HG03039 (cell line): Measurements from ENCODE around the gene DYNC1H1.

ENCODE experiments used
- ATAC-seq: cut with Tn5 transposase; IDR thresholded peaks from one replicate; pipeline ENCODE4 v1.9.1; 2021; ENCODE audit warnings: mild to moderate bottlenecking, moderate library complexity; ENCODE audit not compliant: unreplicated experiment

The DYNC1H1 gene

GRCh38 chr14:102033241-102033640, 68.9 kb downstream of the DYNC1H1 start:
- ATAC-seq: no peak

GRCh38 chr14:102034301-102034700, 69.9 kb downstream of the DYNC1H1 start:
- ATAC-seq: no peak

GRCh38 chr14:102035914-102036313, 71.5 kb downstream of the DYNC1H1 start:
- no peak for ATAC-seq

GRCh38 chr14:102037686-102038085, 73.3 kb downstream of the DYNC1H1 start:
- no peak for ATAC-seq

GRCh38 chr14:102039157-102039556, 74.8 kb downstream of the DYNC1H1 start:
- ATAC-seq: no peak

GRCh38 chr14:102040153-102040552, 75.8 kb downstream of the DYNC1H1 start:
- ATAC-seq: no peak

GRCh38 chr14:102042699-102043098, 78.3 kb downstream of the DYNC1H1 start:
- no peak for ATAC-seq

- ATAC-seq: no peak
These were observed 79.1 kb downstream of the DYNC1H1 start for GRCh38 chr14:102043251-102044025.

- no peak for ATAC-seq
These were observed 80.2 kb downstream of the DYNC1H1 start for GRCh38 chr14:102044566-102044965.

GRCh38 chr14:102046337-102047278, 82.2 kb downstream of the DYNC1H1 start:
- no peak for ATAC-seq

- ATAC-seq: no peak
These were observed 83.6 kb downstream of the DYNC1H1 start for GRCh38 chr14:102047808-102048540.

- ATAC-seq: no peak
These were observed 85.1 kb downstream of the DYNC1H1 start for GRCh38 chr14:102049258-102050025.

GRCh38 chr14:102050026-102050405, 85.6 kb downstream of the DYNC1H1 start:
- ATAC-seq: no peak

GRCh38 chr14:102050625-102051024, 86.3 kb downstream of the DYNC1H1 start:
- no peak for ATAC-seq

- ATAC-seq: no peak
These were observed 88.1 kb downstream of the DYNC1H1 start for GRCh38 chr14:102052522-102052921.

- ATAC-seq: no peak
These were observed 91.0 kb downstream of the DYNC1H1 start for GRCh38 chr14:102055181-102055901.

- no peak for ATAC-seq
These were observed 92.5 kb downstream of the DYNC1H1 start for GRCh38 chr14:102056694-102057442.

GRCh38 chr14:102057480-102058114, 93.2 kb downstream of the DYNC1H1 start:
- ATAC-seq: no peak

GRCh38 chr14:102058146-102058545, 93.8 kb downstream of the DYNC1H1 start:
- no peak for ATAC-seq
